Endometrial microvascular endothelial cells (primary cell): Measurements from ENCODE around the gene FANCC. TPM values are rescaled to one million over a fixed set of nuclear protein-coding genes. Genes with fewer than 3 reads are reported as not detected.

Experiments
- in situ Hi-C: cut with HindIII; loops from 2 replicates; pipeline ENCODE4 v1.10.0; 2017; ENCODE audit warnings: low sequenced_read_pairs, low pct_unique_long_range_greater_than_20kb; ENCODE audit errors: inconsistent ontology term
- total RNA-seq: library from RNA; depleted of rRNA; stranded (reverse); fragments of >200 nt; gene quantifications from one replicate; pipeline ENCODE4 v1.2.3, GENCODE V29; 2015; ENCODE audit errors: inconsistent ontology term

Gene FANCC
- total RNA-seq, 1 donor from 2014 or later, result 4.6 TPM

DNA sequence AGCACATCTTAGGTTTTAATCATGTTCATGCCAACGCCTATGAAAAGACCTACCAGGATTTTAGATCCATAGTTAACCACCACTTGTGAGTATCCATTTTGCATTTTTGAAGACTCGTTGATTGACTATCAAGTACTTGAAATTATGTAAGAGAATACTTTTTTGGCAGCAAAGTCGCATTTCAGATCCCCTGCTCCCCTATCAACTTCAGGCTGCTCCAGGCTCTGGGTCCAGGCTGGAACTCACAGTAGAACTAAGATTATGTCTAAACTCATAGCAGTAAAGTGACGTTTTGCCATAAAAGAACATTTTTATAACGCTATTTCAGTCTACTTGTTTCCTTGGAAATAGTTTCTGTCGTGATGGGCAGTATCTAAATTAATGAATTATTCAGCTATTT is 267.7 kb downstream of the FANCC start:
- in situ Hi-C loops, result no loop called here

Other genes starting within 250 kb of the FANCC start
- gene PTCH1, start 199.3 kb upstream of the FANCC start, total RNA-seq, result 0.09 TPM